Measurements from ENCODE around the gene CRELD2.

The CRELD2 gene

DNA sequence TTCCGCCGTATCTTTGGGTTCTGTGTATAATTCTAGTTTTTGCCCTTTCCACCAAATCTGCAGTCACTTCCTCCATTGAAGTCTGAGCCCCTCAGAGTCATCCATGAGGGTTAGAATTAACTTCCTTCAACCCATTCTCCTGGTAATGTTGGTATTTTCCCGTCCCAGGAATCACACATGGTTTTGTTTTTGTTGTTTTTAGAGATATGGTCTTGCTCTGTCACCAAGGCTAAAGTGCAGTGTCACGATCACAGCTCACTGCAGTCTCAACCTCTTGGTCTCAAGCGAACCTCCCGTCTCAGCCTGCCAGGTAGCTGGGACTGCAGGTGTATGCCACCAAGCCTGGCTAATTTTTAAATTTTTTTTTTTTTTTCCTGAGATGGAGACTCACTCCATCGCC lies 46.1 kb upstream of the CRELD2 start:
- in situ Hi-C loops (cut with HindIII; ENCODE audit: low pct_ligation_motif_present, low sequenced_read_pairs): no loop called here
- no peaks in the 10 kb centered on the region for H3K27me3 ChIP-seq (replicated peaks)
- H3K4me3 ChIP-seq (ENCODE audit: low read depth, low read length): no peak overlapping the region
- no peaks in the 10 kb centered on the region for H3K36me3 ChIP-seq (replicated peaks)
- DNase-seq: no peak
- no peak overlapping the region for H3K27ac ChIP-seq
- no peak for TF ChIP-seq CTCF (IDR thresholded peaks at IDR 0.05; ENCODE audit: low read depth, low read length, missing control alignments)

DNA sequence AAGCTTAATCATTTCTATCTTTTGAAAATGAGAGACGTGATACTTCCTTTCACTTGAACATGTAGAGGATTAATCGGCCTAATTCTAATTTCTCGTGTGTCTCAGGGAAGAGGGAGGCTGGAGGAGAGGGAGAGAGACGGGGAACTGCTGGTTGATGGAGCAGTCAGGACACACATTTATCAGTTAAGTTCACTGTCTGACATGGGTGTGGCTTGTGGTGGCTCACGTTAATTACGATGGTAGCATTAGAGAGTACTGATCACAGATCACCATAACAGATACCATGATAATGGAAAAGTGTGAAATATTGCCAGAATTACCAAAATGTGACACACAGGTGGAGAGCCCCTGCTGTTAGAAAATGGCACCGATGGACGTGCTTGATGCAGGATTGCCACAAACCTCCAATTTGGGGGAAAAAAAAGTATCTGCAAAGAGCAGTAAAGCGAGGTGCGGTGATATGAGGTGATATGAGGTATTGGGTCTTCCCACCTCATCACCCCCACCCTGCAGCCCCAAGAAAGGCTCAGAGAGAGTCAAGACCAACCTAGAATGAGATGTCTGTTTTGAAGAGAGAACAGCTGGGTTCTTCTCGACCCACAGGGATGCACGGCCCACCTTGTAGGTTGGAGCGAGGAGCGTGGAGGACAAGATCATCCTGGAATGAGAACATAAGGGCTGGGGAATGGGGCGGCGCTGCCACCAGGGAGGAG lies 45.0 kb upstream of the CRELD2 start:
- Histone ChIP-seq H3K36me3 (replicated peaks) (no peaks in the 10 kb centered on the region), H3K27me3 (replicated peaks) (no peaks in the 10 kb centered on the region), H3K27ac (no peak overlapping the region), H3K4me3 (ENCODE audit: low read depth, low read length) (no peak overlapping the region)
- in situ Hi-C loops (cut with HindIII; ENCODE audit: low pct_ligation_motif_present, low sequenced_read_pairs): no loop called here
- no peak for DNase-seq
- TF ChIP-seq CTCF (IDR thresholded peaks at IDR 0.05; ENCODE audit: low read depth, low read length, missing control alignments): no peak

DNA sequence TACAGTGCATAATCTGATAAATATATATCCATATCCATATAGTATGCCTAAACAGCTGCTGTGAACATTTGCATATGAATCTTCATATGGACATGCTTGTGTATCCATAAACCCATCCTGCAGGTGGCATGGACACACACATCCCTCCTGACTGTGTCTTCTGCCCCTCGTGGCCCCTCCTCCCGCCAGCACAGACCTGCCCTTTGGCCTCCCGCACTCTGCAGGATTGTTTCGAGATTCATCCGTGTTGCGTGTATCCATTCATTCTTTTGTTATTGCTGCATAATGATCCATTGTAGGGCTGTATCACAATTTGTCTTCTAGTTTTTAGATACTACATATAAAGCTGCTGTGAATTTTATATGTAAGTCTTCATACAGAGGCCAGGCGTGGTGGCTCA lies 40.8 kb upstream of the CRELD2 start:
- H3K27ac ChIP-seq: no peak overlapping the region
- H3K36me3 ChIP-seq (replicated peaks): no peaks in the 10 kb centered on the region
- no peak for TF ChIP-seq CTCF (IDR thresholded peaks at IDR 0.05; ENCODE audit: low read depth, low read length, missing control alignments)
- in situ Hi-C loops (cut with HindIII; ENCODE audit: low pct_ligation_motif_present, low sequenced_read_pairs): no loop called here
- DNase-seq: no peak
- H3K4me3 ChIP-seq (ENCODE audit: low read depth, low read length): no peak overlapping the region
- H3K27me3 ChIP-seq (replicated peaks): no peaks in the 10 kb centered on the region

DNA sequence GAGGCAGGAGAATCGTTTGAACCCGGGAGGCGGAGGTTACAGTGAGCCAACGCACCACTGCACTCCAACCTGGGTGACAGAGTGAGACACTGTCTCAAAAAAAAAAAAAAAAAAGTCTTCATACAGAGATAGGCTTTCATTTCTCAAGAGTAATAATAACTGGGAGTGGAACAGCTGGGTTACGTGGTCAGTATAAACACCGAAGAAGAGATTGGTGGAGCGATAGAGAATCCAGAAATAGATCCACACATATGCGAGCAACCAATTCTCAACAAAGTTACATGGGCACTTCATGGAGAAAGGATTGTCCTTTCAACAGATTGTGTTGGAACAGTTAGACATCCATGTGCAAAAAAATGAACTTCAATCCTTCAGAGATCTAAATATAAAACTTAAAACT lies 40.2 kb upstream of the CRELD2 start:
- in situ Hi-C loops (cut with HindIII; ENCODE audit: low pct_ligation_motif_present, low sequenced_read_pairs): no loop called here
- Histone ChIP-seq H3K27me3 (replicated peaks) (no peaks in the 10 kb centered on the region), H3K27ac (no peak overlapping the region), H3K36me3 (replicated peaks) (no peaks in the 10 kb centered on the region), H3K4me3 (ENCODE audit: low read depth, low read length) (no peak overlapping the region)
- DNase-seq: no peak
- no peak for TF ChIP-seq CTCF (IDR thresholded peaks at IDR 0.05; ENCODE audit: low read depth, low read length, missing control alignments)

GRCh38 chr22:49879871-49880270 lies 38.6 kb upstream of the CRELD2 start:
- in situ Hi-C loops (cut with HindIII; ENCODE audit: low pct_ligation_motif_present, low sequenced_read_pairs): no loop called here
- Histone ChIP-seq H3K4me3 (ENCODE audit: low read depth, low read length) (no peak overlapping the region), H3K36me3 (replicated peaks) (peaks cover 8% of the 10 kb centered on the region), H3K27ac (no peak overlapping the region), H3K27me3 (replicated peaks) (no peaks in the 10 kb centered on the region)
- TF ChIP-seq CTCF (IDR thresholded peaks at IDR 0.05; ENCODE audit: low read depth, low read length, missing control alignments): no peak
- no peak for DNase-seq

DNA sequence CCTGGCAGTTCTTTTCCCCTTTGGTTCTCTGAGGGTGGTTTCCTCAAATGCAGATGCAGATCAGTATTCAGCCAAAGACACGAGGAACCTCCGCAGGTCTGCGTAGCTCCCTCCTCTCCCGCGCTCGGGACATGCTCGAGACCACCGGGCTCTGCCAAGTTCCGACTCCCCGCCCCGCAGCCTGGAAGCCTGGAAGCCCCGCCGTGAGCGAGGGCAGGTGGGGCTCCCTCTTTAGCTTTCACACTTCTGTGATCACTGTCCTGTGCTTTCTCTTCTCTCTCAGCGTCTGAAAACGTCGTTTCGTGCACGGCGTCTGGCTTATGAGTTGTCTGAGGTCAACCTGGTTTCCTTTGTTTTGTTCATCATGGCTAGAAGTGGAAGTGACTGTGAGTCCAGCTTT lies 38.2 kb upstream of the CRELD2 start:
- DNase-seq: no peak
- Histone ChIP-seq H3K27ac (no peak overlapping the region), H3K27me3 (replicated peaks) (no peaks in the 10 kb centered on the region), H3K4me3 (ENCODE audit: low read depth, low read length) (no peak overlapping the region), H3K36me3 (replicated peaks) (peaks cover 8% of the 10 kb centered on the region)
- in situ Hi-C loops (cut with HindIII; ENCODE audit: low pct_ligation_motif_present, low sequenced_read_pairs): no loop called here
- no peak for TF ChIP-seq CTCF (IDR thresholded peaks at IDR 0.05; ENCODE audit: low read depth, low read length, missing control alignments)

All from brain microvascular endothelial cell (primary cell).